ENCODE results near the gene LAYN. TPM values are rescaled to one million over a fixed set of nuclear protein-coding genes. Genes with fewer than 3 reads are reported as not detected.

LAYN gene
- total and polyA plus RNA-seq, 2 experiments from 2014 or later = 118 to 121 TPM

DNA sequence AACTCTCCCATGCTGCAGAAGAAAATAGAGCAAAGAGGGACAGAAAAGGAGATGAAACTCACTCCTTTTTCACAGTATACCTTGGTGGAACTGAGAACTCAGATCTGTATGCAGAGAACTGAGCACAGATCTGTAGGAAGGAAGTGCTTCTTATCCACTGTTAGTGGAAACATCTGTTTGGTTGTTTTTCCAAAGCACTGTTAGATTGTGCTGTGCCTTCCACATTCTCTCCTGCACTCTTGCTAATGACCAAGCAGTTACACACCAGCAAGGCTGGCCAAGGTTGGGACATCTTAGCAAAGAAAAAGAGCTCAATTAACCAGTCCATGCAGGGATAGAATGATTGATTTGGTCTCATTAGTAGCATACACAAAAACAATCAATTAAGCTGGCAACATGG is 41.6 kb downstream of the LAYN start:
- H3K4me3 ChIP-seq = no peak overlapping the region
- no peaks in the 10 kb centered on the region for H3K36me3 ChIP-seq (ENCODE audit: low read depth)
- H3K9me2 ChIP-seq (ENCODE audit: insufficient read depth) = no peaks in the 10 kb centered on the region
- no peak overlapping the region for H3K4me2 ChIP-seq (ENCODE audit: unreplicated experiment)
- H3K79me2 ChIP-seq (ENCODE audit: insufficient read depth) = no peaks in the 10 kb centered on the region
- in situ Hi-C loops (cut with MboI) = no loop called here
- H3K9ac ChIP-seq = no peak overlapping the region
- H3K27me3 ChIP-seq (replicated peaks; ENCODE audit: insufficient read depth) = no peaks in the 10 kb centered on the region
- no peaks in the 10 kb centered on the region for H4K20me1 ChIP-seq (ENCODE audit: insufficient read depth)
- peaks cover 11% of the 10 kb centered on the region for H3K4me1 ChIP-seq (ENCODE audit: insufficient read depth)
- H3F3A ChIP-seq (ENCODE audit: insufficient read depth) = peaks cover 5% of the 10 kb centered on the region; the same call in 1 of the 2 replicates
- peak overlapping the region; percentile 23; the same call in 1 of the 2 replicates for H2AFZ ChIP-seq
- H3K9me3 ChIP-seq (ENCODE audit: low read depth) = no peaks in the 10 kb centered on the region
- no peak overlapping the region for H3K27ac ChIP-seq
- TF ChIP-seq EZH2phosphoT487 (IDR thresholded peaks at IDR 0.05; ENCODE audit: insufficient read depth, low read depth) (no peak), EZH2 (IDR thresholded peaks at IDR 0.05; ENCODE audit: insufficient read depth, poor library complexity, severe bottlenecking) (no peak)
- DNase-seq = peak; percentile 32

- Histone ChIP-seq H3K27ac (no peak overlapping the region), H2AFZ (no peak overlapping the region), H3K9me3 (ENCODE audit: low read depth) (no peaks in the 10 kb centered on the region), H3K4me2 (ENCODE audit: unreplicated experiment) (no peak overlapping the region), H4K20me1 (ENCODE audit: insufficient read depth) (no peaks in the 10 kb centered on the region), H3K4me3 (no peak overlapping the region), H3F3A (ENCODE audit: insufficient read depth) (peaks cover 5% of the 10 kb centered on the region; the same call in 1 of the 2 replicates), H3K4me1 (ENCODE audit: insufficient read depth) (peaks cover 11% of the 10 kb centered on the region), H3K9ac (no peak overlapping the region), H3K9me2 (ENCODE audit: insufficient read depth) (no peaks in the 10 kb centered on the region), H3K79me2 (ENCODE audit: insufficient read depth) (no peaks in the 10 kb centered on the region), H3K36me3 (ENCODE audit: low read depth) (no peaks in the 10 kb centered on the region), H3K27me3 (replicated peaks; ENCODE audit: insufficient read depth) (no peaks in the 10 kb centered on the region)
- TF ChIP-seq EZH2 (IDR thresholded peaks at IDR 0.05; ENCODE audit: insufficient read depth, poor library complexity, severe bottlenecking) = no peak
- no peak for TF ChIP-seq EZH2phosphoT487 (IDR thresholded peaks at IDR 0.05; ENCODE audit: insufficient read depth, low read depth)
- in situ Hi-C loops (cut with MboI) = no loop called here
- DNase-seq = no peak
- 51 to 54% methylated on average over 4 of the region's 4 CpGs for WGBS, 2 experiments (ENCODE audit: low coverage in 1 of 2, low lambda C conversion rate in 2 of 2, missing lambda C conversion rate in 2 of 2)
Measured at GRCh38 chr11:111582881-111583280, 42.4 kb downstream of the LAYN start.

GRCh38 chr11:111585371-111585770 is 44.9 kb downstream of the LAYN start:
- peaks cover 11% of the 10 kb centered on the region for H3K4me1 ChIP-seq (ENCODE audit: insufficient read depth)
- WGBS, 2 experiments (ENCODE audit: low coverage in 1 of 2, low lambda C conversion rate in 2 of 2, missing lambda C conversion rate in 2 of 2) = 47 to 52% methylated on average over 2 of the region's 2 CpGs
- no peaks in the 10 kb centered on the region for H3K9me2 ChIP-seq (ENCODE audit: insufficient read depth)
- no peaks in the 10 kb centered on the region for H3K9me3 ChIP-seq (ENCODE audit: low read depth)
- H3K4me2 ChIP-seq (ENCODE audit: unreplicated experiment) = peak overlapping the region; percentile 22
- peak overlapping the region; percentile 55 for H2AFZ ChIP-seq
- no peaks in the 10 kb centered on the region for H3K36me3 ChIP-seq (ENCODE audit: low read depth)
- in situ Hi-C loops (cut with MboI) = loop anchor here (5.0 kb wide), 1 partner anchor 182 kb away; the partner anchor contains the start of gene PPP2R1B
- H3K27ac ChIP-seq = no peak overlapping the region
- no peaks in the 10 kb centered on the region for H3K79me2 ChIP-seq (ENCODE audit: insufficient read depth)
- peak overlapping the region; percentile 11; the same call in 1 of the 2 replicates for H3K9ac ChIP-seq
- H3F3A ChIP-seq (ENCODE audit: insufficient read depth) = peaks cover 5% of the 10 kb centered on the region; the same call in 1 of the 2 replicates
- peak; percentile 73 for DNase-seq
- no peaks in the 10 kb centered on the region for H3K27me3 ChIP-seq (replicated peaks; ENCODE audit: insufficient read depth)
- no peak overlapping the region for H3K4me3 ChIP-seq
- no peak for TF ChIP-seq EZH2phosphoT487 (IDR thresholded peaks at IDR 0.05; ENCODE audit: insufficient read depth, low read depth)
- TF ChIP-seq EZH2 (IDR thresholded peaks at IDR 0.05; ENCODE audit: insufficient read depth, poor library complexity, severe bottlenecking) = no peak
- no peaks in the 10 kb centered on the region for H4K20me1 ChIP-seq (ENCODE audit: insufficient read depth)

GRCh38 chr11:111586388-111586831 is 45.9 kb downstream of the LAYN start:
- in situ Hi-C loops (cut with MboI) = loop anchor here (5.0 kb wide), 1 partner anchor 181 kb away; the partner anchor contains the start of gene PPP2R1B

More at GRCh38 chr11:111586388-111586831, 45.9 kb downstream of the LAYN start:
- H3K9me3 ChIP-seq (ENCODE audit: low read depth) = no peaks in the 10 kb centered on the region
- 0 to 7% methylated on average over 1 of the region's 1 CpG for WGBS, 2 experiments (ENCODE audit: low coverage in 1 of 2, low lambda C conversion rate in 2 of 2, missing lambda C conversion rate in 2 of 2)
- peaks cover 5% of the 10 kb centered on the region; the same call in 1 of the 2 replicates for H3F3A ChIP-seq (ENCODE audit: insufficient read depth)
- H3K9me2 ChIP-seq (ENCODE audit: insufficient read depth) = no peaks in the 10 kb centered on the region
- no peak for TF ChIP-seq EZH2phosphoT487 (IDR thresholded peaks at IDR 0.05; ENCODE audit: insufficient read depth, low read depth)
- TF ChIP-seq EZH2 (IDR thresholded peaks at IDR 0.05; ENCODE audit: insufficient read depth, poor library complexity, severe bottlenecking) = no peak
- no peak overlapping the region for H3K4me2 ChIP-seq (ENCODE audit: unreplicated experiment)
- no peaks in the 10 kb centered on the region for H3K79me2 ChIP-seq (ENCODE audit: insufficient read depth)
- peak overlapping the region; percentile 66; the same call in 1 of the 2 replicates for H3K27ac ChIP-seq
- no peaks in the 10 kb centered on the region for H4K20me1 ChIP-seq (ENCODE audit: insufficient read depth)
- no peaks in the 10 kb centered on the region for H3K27me3 ChIP-seq (replicated peaks; ENCODE audit: insufficient read depth)
- H3K4me3 ChIP-seq = no peak overlapping the region
- peaks cover 11% of the 10 kb centered on the region for H3K4me1 ChIP-seq (ENCODE audit: insufficient read depth)
- H2AFZ ChIP-seq = 0 out of 2 replicates have a peak overlapping the region, but pooled peaks have one; percentile 7
- H3K36me3 ChIP-seq (ENCODE audit: low read depth) = no peaks in the 10 kb centered on the region
- DNase-seq = peak; percentile 75
- no peak overlapping the region for H3K9ac ChIP-seq
